HepG2 (cell line): ENCODE measurements around the gene ZNRF3. TPM values are rescaled to one million over a fixed set of nuclear protein-coding genes. Genes with fewer than 3 reads are reported as not detected.

Experiments
- ADNP ChIP-seq: sonication (generic); formaldehyde crosslinking; IDR thresholded peaks from 2 replicates; pipeline ENCODE4 v1.4.0; 2020; ENCODE audit warnings: missing genetic modification reagents
- ATM ChIP-seq: fragments of 450-650 bp; IDR thresholded peaks from 2 replicates; pipeline ENCODE4 v1.7.1; 2017; ENCODE audit warnings: mild to moderate bottlenecking, borderline replicate concordance
- ATRX ChIP-seq: sonication (generic); formaldehyde crosslinking; IDR thresholded peaks from 2 replicates; pipeline ENCODE4 v1.4.0; 2020; ENCODE audit warnings: missing genetic modification reagents, borderline replicate concordance
- EP300 ChIP-seq, 3 experiments: sonication (generic) in 1 of 3; formaldehyde crosslinking in 1 of 3; IDR thresholded peaks; 2 replicates each; pipeline versions ENCODE4 v1.5.1 to v1.6.1; 2011 to 2020; ENCODE audit warnings: low read depth in 2 of 3, low read length in 2 of 3, borderline replicate concordance in 1 of 3, improper control_type of control experiment in 1 of 3, mild to moderate bottlenecking in 1 of 3, missing genetic modification reagents in 1 of 3, moderate library complexity in 1 of 3
- GPN1 ChIP-seq: sonication (generic); formaldehyde crosslinking; IDR thresholded peaks from 2 replicates; pipeline ENCODE4 v1.5.1; 2020; ENCODE audit warnings: missing genetic modification reagents, borderline replicate concordance
- KDM2A ChIP-seq: sonication (generic); formaldehyde crosslinking; IDR thresholded peaks from 2 replicates; pipeline ENCODE4 v1.4.0; 2020; ENCODE audit warnings: low read depth, missing genetic modification reagents, borderline replicate concordance
- MXD4 ChIP-seq: IDR thresholded peaks from 2 replicates; pipeline ENCODE4 v1.6.1; 2016; ENCODE audit warnings: mild to moderate bottlenecking, missing biosample characterization, missing genetic modification reagents
- PCBP2 ChIP-seq: fragments of 200-400 bp; formaldehyde crosslinking; optimal IDR thresholded peaks from 2 replicates; pipeline ENCODE3; 2018; ENCODE audit warnings: low read length, low read depth; ENCODE audit not compliant: poor library complexity, severe bottlenecking
- RFXAP ChIP-seq: sonication (generic); formaldehyde crosslinking; IDR thresholded peaks from 2 replicates; pipeline ENCODE4 v1.4.0; 2020; ENCODE audit warnings: missing genetic modification reagents, borderline replicate concordance
- SALL1 ChIP-seq: sonication (generic); formaldehyde crosslinking; IDR thresholded peaks from 2 replicates; pipeline ENCODE4 v1.8.0; 2022; ENCODE audit warnings: mild to moderate bottlenecking, missing genetic modification reagents
- SRSF1 ChIP-seq: fragments of 200-400 bp; formaldehyde crosslinking; optimal IDR thresholded peaks from 2 replicates; pipeline ENCODE3; 2017; ENCODE audit warnings: mild to moderate bottlenecking, low read depth, low read length, moderate library complexity
- TAF1 ChIP-seq: sonication (generic); formaldehyde crosslinking; IDR thresholded peaks from 2 replicates; pipeline ENCODE4 v1.4.0; 2020; ENCODE audit warnings: missing genetic modification reagents
- ZFP62 ChIP-seq: sonication (generic); formaldehyde crosslinking; IDR thresholded peaks from 2 replicates; pipeline ENCODE4 v1.4.0; 2020; ENCODE audit warnings: missing genetic modification reagents
- ZFY ChIP-seq: sonication (generic); formaldehyde crosslinking; IDR thresholded peaks from 2 replicates; pipeline ENCODE4 v1.4.0; 2020; ENCODE audit warnings: missing genetic modification reagents
- ZNF225 ChIP-seq: sonication (generic); formaldehyde crosslinking; IDR thresholded peaks from 2 replicates; pipeline ENCODE4 v1.4.0; 2020; ENCODE audit warnings: mild to moderate bottlenecking, missing genetic modification reagents
- ZNF256 ChIP-seq: sonication (generic); formaldehyde crosslinking; conservative IDR thresholded peaks from 2 replicates; pipeline ENCODE4 v1.4.0; 2020; ENCODE audit warnings: missing genetic modification reagents
- polyA plus RNA-seq, 8 experiments: library from polyadenylated mRNA; depleted of rRNA in 3 of 8; stranded (reverse) in 7 of 8; unstranded in 1 of 8; fragments of >200 nt; fragmentation: Illumina TruSeq in 4 of 8; extraction: Trizol in 4 of 8; gene quantifications; 2 replicates each; pipeline versions ENCODE4 v1.2.1 to v1.2.3, GENCODE V29; 2011 to 2016; ENCODE audit warnings: low read depth in 4 of 8, missing spikeins in 1 of 8, mixed read lengths in 1 of 8; ENCODE audit not compliant: insufficient read depth in 1 of 8
- total RNA-seq, 5 experiments: library from RNA; depleted of rRNA; stranded (reverse); fragments of >200 nt; fragmentation: Illumina TruSeq; extraction: Trizol; gene quantifications; 2 replicates each; pipeline ENCODE4 v1.2.3, GENCODE V29; 2016; ENCODE audit warnings: low read depth in 1 of 5
- TF ChIP-seq, protein P1 (sequence below): sonication (generic); formaldehyde crosslinking; IDR thresholded peaks from 2 replicates; pipeline ENCODE4 v1.9.0; 2021; ENCODE audit warnings: missing genetic modification reagents, mild to moderate bottlenecking, borderline replicate concordance
- TF ChIP-seq, protein P2 (sequence below): sonication (generic); formaldehyde crosslinking; IDR thresholded peaks from 2 replicates; pipeline ENCODE4 v1.8.1; 2022; ENCODE audit warnings: low read depth, mild to moderate bottlenecking, missing genetic modification reagents
- TF ChIP-seq, protein P3 (sequence below): sonication (generic); formaldehyde crosslinking; IDR thresholded peaks from 2 replicates; pipeline ENCODE4 v1.5.0; 2020; ENCODE audit warnings: mild to moderate bottlenecking, missing genetic modification reagents
- TF ChIP-seq, protein P4 (sequence below): sonication (generic); formaldehyde crosslinking; IDR thresholded peaks from 2 replicates; pipeline ENCODE4 v1.5.1; 2020; ENCODE audit warnings: missing genetic modification reagents, mild to moderate bottlenecking, borderline replicate concordance

The ZNRF3 gene
- total and polyA plus RNA-seq, 2 of the 13 experiments (the other 11 are each of a cell fraction or from before 2014, with no cell fraction given), result 20.3 to 36.7 TPM

DNA sequence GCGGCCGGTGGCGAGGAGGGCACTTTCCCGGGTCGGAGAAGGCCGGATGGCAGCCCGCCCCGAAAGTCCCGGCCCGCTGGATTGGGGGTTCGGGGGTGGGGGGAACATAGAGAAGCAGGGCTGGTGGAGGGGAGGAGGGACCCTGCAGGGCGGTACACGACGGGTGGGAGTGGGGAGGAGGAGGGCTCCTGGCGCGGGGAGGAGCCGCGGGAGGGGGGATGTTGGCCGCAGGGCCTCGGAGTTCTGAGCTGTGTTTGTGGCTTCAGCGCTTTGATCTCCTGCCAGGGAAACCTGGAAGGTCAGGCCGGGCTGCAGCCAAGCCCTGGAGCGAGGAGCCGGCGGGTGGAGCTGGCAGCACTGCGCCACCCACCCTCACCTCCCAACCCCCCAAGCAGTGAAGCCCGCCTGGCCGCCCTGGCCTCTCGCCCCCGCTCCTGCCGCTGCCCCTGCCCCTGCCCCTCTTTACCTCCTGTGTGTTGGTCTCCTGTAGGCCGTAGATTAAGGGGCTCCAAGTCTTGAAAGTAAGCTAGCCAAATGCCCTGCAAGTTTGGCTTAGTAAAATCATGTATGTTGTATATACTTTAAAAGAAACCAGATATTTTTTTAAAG is 147.3 kb downstream of the ZNRF3 start (continued):
- peak; percentile 44; the same call in 1 of the 2 replicates for TF ChIP-seq RFXAP
- TF ChIP-seq ATRX, result no peak
- TF ChIP-seq, protein P1, sequence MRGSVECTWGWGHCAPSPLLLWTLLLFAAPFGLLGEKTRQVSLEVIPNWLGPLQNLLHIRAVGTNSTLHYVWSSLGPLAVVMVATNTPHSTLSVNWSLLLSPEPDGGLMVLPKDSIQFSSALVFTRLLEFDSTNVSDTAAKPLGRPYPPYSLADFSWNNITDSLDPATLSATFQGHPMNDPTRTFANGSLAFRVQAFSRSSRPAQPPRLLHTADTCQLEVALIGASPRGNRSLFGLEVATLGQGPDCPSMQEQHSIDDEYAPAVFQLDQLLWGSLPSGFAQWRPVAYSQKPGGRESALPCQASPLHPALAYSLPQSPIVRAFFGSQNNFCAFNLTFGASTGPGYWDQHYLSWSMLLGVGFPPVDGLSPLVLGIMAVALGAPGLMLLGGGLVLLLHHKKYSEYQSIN, result no peak
- TF ChIP-seq ZFP62, result no peak
- TF ChIP-seq GPN1 (CRISPR knock-in tag), result no peak
- TF ChIP-seq MXD4 (CRISPR knock-in tag), result no peak
- no peak for TF ChIP-seq PCBP2
- no peak for TF ChIP-seq ZNF256 (CRISPR knock-in tag)
- peak; percentile 21; the same call in 1 of the 2 replicates for TF ChIP-seq TAF1 (CRISPR knock-in tag)
- peak; percentile 56 for TF ChIP-seq SRSF1
- TF ChIP-seq, protein P2, sequence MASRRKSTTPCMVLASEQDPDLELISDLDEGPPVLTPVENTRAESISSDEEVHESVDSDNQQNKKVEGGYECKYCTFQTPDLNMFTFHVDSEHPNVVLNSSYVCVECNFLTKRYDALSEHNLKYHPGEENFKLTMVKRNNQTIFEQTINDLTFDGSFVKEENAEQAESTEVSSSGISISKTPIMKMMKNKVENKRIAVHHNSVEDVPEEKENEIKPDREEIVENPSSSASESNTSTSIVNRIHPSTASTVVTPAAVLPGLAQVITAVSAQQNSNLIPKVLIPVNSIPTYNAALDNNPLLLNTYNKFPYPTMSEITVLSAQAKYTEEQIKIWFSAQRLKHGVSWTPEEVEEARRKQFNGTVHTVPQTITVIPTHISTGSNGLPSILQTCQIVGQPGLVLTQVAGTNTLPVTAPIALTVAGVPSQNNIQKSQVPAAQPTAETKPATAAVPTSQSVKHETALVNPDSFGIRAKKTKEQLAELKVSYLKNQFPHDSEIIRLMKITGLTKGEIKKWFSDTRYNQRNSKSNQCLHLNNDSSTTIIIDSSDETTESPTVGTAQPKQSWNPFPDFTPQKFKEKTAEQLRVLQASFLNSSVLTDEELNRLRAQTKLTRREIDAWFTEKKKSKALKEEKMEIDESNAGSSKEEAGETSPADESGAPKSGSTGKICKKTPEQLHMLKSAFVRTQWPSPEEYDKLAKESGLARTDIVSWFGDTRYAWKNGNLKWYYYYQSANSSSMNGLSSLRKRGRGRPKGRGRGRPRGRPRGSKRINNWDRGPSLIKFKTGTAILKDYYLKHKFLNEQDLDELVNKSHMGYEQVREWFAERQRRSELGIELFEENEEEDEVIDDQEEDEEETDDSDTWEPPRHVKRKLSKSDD (CRISPR knock-in tag), result no peak
- TF ChIP-seq KDM2A (CRISPR knock-in tag), result peak; percentile 68; the same call in 1 of the 2 replicates
- TF ChIP-seq EP300 (IDR thresholded peaks at IDR 0.05; ENCODE audit: low read depth in 2 of 2, low read length in 2 of 2), result peak; percentile 50 to 95; a peak in 3 of 4 replicates
- TF ChIP-seq EP300 (CRISPR knock-in tag; IDR thresholded peaks at IDR 0.05; ENCODE audit: borderline replicate concordance), result peak; percentile 71; the same call in 1 of the 2 replicates
- TF ChIP-seq, protein P3, sequence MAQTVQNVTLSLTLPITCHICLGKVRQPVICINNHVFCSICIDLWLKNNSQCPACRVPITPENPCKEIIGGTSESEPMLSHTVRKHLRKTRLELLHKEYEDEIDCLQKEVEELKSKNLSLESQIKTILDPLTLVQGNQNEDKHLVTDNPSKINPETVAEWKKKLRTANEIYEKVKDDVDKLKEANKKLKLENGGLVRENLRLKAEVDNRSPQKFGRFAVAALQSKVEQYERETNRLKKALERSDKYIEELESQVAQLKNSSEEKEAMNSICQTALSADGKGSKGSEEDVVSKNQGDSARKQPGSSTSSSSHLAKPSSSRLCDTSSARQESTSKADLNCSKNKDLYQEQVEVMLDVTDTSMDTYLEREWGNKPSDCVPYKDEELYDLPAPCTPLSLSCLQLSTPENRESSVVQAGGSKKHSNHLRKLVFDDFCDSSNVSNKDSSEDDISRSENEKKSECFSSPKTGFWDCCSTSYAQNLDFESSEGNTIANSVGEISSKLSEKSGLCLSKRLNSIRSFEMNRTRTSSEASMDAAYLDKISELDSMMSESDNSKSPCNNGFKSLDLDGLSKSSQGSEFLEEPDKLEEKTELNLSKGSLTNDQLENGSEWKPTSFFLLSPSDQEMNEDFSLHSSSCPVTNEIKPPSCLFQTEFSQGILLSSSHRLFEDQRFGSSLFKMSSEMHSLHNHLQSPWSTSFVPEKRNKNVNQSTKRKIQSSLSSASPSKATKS (CRISPR knock-in tag), result no peak
- TF ChIP-seq, protein P4, sequence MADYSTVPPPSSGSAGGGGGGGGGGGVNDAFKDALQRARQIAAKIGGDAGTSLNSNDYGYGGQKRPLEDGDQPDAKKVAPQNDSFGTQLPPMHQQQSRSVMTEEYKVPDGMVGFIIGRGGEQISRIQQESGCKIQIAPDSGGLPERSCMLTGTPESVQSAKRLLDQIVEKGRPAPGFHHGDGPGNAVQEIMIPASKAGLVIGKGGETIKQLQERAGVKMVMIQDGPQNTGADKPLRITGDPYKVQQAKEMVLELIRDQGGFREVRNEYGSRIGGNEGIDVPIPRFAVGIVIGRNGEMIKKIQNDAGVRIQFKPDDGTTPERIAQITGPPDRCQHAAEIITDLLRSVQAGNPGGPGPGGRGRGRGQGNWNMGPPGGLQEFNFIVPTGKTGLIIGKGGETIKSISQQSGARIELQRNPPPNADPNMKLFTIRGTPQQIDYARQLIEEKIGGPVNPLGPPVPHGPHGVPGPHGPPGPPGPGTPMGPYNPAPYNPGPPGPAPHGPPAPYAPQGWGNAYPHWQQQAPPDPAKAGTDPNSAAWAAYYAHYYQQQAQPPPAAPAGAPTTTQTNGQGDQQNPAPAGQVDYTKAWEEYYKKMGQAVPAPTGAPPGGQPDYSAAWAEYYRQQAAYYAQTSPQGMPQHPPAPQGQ (CRISPR knock-in tag), result no peak
- TF ChIP-seq ATM, result no peak
- peak; percentile 49; the same call in 1 of the 2 replicates for TF ChIP-seq ZFY (CRISPR knock-in tag)
- no peak for TF ChIP-seq ZNF225
- TF ChIP-seq SALL1 (CRISPR knock-in tag), result peak; percentile 92
- no peak for TF ChIP-seq ADNP (CRISPR knock-in tag)
